ENCODE measurements around the gene CLIC1.

CLIC1 gene

GRCh38 chr6:31749301-31750036, 13.1 kb upstream of the CLIC1 start:
- ChIA-PET CTCF (no interaction called here), POLR2A (interaction anchor here (1.0 to 5.3 kb wide), 3 partner anchors 11 to 19 kb away, joined by 3 to 57 read pairs (median 3); partner anchors contain the start of genes CLIC1 and MSH5)
- DNase-seq (ENCODE audit: extremely low spot score): no peak
- TF ChIP-seq HDGF (IDR thresholded peaks at IDR 0.05; ENCODE audit: borderline replicate concordance) (no peak), TARDBP (IDR thresholded peaks at IDR 0.05) (no peak)
- TF ChIP-seq, protein P1, sequence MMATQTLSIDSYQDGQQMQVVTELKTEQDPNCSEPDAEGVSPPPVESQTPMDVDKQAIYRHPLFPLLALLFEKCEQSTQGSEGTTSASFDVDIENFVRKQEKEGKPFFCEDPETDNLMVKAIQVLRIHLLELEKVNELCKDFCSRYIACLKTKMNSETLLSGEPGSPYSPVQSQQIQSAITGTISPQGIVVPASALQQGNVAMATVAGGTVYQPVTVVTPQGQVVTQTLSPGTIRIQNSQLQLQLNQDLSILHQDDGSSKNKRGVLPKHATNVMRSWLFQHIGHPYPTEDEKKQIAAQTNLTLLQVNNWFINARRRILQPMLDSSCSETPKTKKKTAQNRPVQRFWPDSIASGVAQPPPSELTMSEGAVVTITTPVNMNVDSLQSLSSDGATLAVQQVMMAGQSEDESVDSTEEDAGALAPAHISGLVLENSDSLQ (IDR thresholded peaks at IDR 0.05): no peak

DNA sequence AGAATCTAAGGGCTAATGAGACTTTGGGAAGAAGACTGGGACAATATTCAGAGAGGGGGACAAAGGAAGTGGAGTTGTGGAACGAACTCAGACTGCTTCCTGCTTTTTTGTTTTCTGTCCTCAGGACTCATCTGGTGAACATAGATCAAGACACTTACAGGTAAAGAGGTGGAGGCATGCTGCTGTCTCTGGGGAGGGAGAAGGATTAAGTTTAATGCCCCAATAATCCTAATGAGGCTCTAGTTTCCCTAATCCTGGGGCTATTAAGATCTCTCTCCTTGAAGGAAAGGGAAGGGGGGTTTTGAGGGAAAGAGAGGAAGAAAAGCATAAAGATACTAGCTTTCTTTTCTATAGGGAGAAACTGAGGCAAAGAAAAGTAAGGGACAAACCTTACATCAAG, 8.1 kb upstream of the CLIC1 start:
- CTCF ChIA-PET: no interaction called here
- POLR2A ChIA-PET: interaction anchor here (1.5 to 1.7 kb wide), 2 partner anchors 11 to 41 kb away, joined by 3 read pairs; partner anchors contain the start of gene ABHD16A
- DNase-seq (ENCODE audit: extremely low spot score): no peak
- TF ChIP-seq CTBP1 (IDR thresholded peaks at IDR 0.05; ENCODE audit: borderline replicate concordance) (no peak), L3MBTL2 (conservative IDR thresholded peaks at IDR 0.05) (no peak), BHLHE40 (IDR thresholded peaks at IDR 0.05; ENCODE audit: borderline replicate concordance) (no peak)

DNA sequence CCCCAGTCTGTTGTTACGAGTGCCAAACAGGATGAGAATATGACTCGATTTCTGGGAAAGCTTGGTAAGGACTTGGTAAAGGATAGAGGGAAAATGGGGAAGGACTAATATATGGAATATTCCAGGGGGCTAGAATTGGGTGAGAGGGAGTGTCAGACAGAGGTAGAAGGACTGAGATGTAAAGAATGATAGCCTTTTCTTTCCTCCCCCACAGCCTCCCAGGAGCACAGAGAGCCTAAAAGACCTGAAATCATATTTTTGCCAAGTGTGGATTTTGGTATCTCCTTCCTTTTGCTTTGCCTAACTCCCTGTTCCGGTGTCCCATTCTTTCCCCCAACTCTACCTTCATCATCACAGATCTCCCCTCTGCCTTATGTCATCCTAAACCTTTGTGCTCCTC, 6.6 kb upstream of the CLIC1 start:
- TF ChIP-seq SUZ12 (IDR thresholded peaks at IDR 0.05) (no peak), NFRKB (IDR thresholded peaks at IDR 0.05) (no peak), SP1 (IDR thresholded peaks at IDR 0.05) (no peak), L3MBTL2 (conservative IDR thresholded peaks at IDR 0.05) (no peak), BHLHE40 (IDR thresholded peaks at IDR 0.05; ENCODE audit: borderline replicate concordance) (no peak), TARDBP (IDR thresholded peaks at IDR 0.05) (no peak), LEF1 (IDR thresholded peaks at IDR 0.05; ENCODE audit: borderline replicate concordance) (no peak), ELF4 (IDR thresholded peaks at IDR 0.05) (no peak), FOXM1 (IDR thresholded peaks at IDR 0.05; ENCODE audit: borderline replicate concordance) (no peak), ZNF384 (IDR thresholded peaks at IDR 0.05) (no peak), ARNT (IDR thresholded peaks at IDR 0.05) (no peak), FOXA1 (IDR thresholded peaks at IDR 0.05) (no peak), FOXK2 (IDR thresholded peaks at IDR 0.05) (no peak), CTBP1 (IDR thresholded peaks at IDR 0.05; ENCODE audit: borderline replicate concordance) (no peak)
- TF ChIP-seq, protein P1 (IDR thresholded peaks at IDR 0.05): no peak
- POLR2A ChIA-PET: no interaction called here
- CTCF ChIA-PET: no interaction called here
- no peak for DNase-seq (ENCODE audit: extremely low spot score)

DNA sequence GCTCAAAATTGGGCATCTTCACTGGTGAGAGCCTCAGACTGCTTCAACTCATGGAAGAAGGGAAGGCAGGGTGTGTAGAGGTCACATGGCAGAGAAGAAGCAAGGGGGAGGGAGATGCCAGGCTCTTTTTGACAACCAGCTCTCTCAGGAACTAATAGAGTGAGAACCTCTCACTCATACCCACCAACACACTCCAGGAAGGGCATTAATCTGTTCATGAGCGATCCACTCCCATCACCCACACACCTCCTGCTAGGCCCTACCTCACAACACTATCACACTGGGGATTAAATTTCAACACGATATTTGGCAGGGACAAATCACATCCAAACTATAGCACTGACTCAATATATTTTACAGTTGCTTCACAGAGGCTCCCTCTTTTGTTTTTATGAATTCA, 5.5 kb upstream of the CLIC1 start:
- TF ChIP-seq SUZ12 (IDR thresholded peaks at IDR 0.05) (no peak), FOXK2 (IDR thresholded peaks at IDR 0.05) (no peak), LEF1 (IDR thresholded peaks at IDR 0.05; ENCODE audit: borderline replicate concordance) (no peak), SP1 (IDR thresholded peaks at IDR 0.05) (no peak), NFRKB (IDR thresholded peaks at IDR 0.05) (no peak)
- DNase-seq (ENCODE audit: extremely low spot score): no peak
- CTCF ChIA-PET: no interaction called here
- POLR2A ChIA-PET: interaction anchor here (1.5 to 1.6 kb wide), 2 partner anchors 9 to 74 kb away, joined by 5 to 6 read pairs; partner anchors contain the start of genes HSPA1A and HSPA1L

DNA sequence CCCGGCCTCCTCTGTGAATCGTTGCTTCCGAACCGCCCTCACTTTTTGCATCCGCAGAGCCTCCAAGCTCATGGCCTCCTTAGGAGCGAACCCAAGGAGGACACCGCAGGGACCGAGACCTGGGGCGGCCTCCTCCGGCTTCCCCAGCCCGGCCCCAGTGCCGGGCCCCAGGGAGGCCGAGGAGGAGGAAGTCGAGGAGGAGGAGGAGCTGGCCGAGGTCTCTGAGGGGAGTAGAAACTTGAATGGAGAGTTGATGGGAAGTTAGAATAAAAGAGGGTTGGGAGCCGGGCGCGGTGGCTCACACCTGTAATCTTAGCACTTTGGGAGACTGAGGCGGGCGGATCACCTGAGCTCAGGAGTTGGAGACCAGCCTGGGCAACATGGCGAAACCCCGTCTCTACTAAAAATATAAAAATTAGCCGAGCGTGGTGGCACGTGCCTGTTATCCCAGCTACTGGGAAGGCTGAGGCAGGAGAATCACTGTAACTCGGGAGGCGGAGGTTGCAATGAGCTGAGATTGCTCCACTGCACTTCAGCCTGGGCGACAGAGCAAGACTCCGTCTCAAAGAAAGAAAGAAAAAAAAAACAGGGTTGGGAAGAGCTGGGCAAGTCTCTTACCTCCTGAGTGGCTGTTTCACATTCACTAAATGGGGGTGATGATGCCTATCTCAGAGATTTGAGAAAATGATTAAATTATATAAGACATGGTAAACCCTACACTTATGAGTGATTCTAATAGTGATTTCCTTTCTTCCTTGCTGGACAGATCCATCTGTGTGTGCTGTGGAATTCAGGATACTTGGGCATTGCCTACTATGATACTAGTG, 4.3 kb upstream of the CLIC1 start:
- ChIA-PET CTCF (interaction anchor here (1.2 to 1.7 kb wide), 3 partner anchors 11 to 51 kb away, joined by 4 to 8 read pairs (median 4); partner anchors contain the start of gene DDAH2), POLR2A (interaction anchor here (0.7 to 6.3 kb wide), 22 partner anchors 8 to 200 kb away, joined by 3 to 57 read pairs (median 6); partner anchors contain the start of genes BAG6, DDAH2, HSPA1A and HSPA1B)
- DNase-seq (ENCODE audit: extremely low spot score): peak; percentile 49
- TF ChIP-seq TARDBP (IDR thresholded peaks at IDR 0.05) (no peak), SUZ12 (IDR thresholded peaks at IDR 0.05) (no peak), FOXA1 (IDR thresholded peaks at IDR 0.05) (no peak), FOXM1 (IDR thresholded peaks at IDR 0.05; ENCODE audit: borderline replicate concordance) (no peak), BHLHE40 (IDR thresholded peaks at IDR 0.05; ENCODE audit: borderline replicate concordance) (no peak), CTBP1 (IDR thresholded peaks at IDR 0.05; ENCODE audit: borderline replicate concordance) (no peak), ELF4 (IDR thresholded peaks at IDR 0.05) (no peak), L3MBTL2 (conservative IDR thresholded peaks at IDR 0.05) (no peak), HDGF (IDR thresholded peaks at IDR 0.05; ENCODE audit: borderline replicate concordance) (no peak), NFRKB (IDR thresholded peaks at IDR 0.05) (no peak), SP1 (IDR thresholded peaks at IDR 0.05) (no peak)

DNA sequence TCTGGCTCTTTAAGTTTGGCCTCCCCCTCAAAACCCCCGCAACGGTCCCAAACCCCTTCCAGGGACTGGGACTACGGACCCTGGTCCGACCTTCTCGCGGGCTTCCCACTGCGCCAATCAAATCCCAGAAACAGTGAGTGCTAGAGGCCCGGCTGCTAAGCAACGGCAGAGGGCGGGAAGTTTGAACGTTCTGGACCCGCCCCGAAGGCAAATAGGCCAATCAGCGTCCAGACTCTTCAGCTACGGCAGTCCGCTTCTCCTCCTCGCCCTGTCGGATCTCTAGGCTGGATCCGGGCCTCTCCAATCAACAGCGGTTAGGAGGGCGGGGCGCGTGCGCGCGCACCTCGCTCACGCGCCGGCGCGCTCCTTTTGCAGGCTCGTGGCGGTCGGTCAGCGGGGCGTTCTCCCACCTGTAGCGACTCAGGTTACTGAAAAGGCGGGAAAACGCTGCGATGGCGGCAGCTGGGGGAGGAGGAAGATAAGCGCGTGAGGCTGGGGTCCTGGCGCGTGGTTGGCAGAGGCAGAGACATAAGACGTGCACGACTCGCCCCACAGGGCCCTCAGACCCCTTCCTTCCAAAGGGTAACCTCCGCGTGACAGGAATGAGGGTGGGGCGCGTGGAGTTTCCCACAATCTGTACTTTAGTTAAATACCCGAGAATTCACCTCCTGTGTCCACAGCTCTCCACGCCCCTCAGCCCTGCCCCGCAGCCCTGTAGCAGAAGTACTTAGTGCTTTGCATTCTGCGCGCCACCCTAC, 3.5 kb upstream of the CLIC1 start, which contains the start of gene MSH5:
TSS of gene MSH5 (plus strand) at position 367 of the 758 bp plus-strand sequence. CDS start 462 bp downstream, outside the sequence.
- ChIA-PET CTCF (interaction anchor here (1.2 to 1.7 kb wide), 4 partner anchors 10 to 51 kb away, joined by 4 to 8 read pairs (median 4); partner anchors contain the start of genes ABHD16A and DDAH2), POLR2A (interaction anchor here (0.7 to 6.3 kb wide), 30 partner anchors 7 to 456 kb away, joined by 3 to 57 read pairs (median 5); partner anchors contain the start of genes ABHD16A, ATP6V1G2, BAG6 and CSNK2B)
- TF ChIP-seq LEF1 (IDR thresholded peaks at IDR 0.05; ENCODE audit: borderline replicate concordance) (no peak), L3MBTL2 (conservative IDR thresholded peaks at IDR 0.05) (peak; percentile 99), BHLHE40 (IDR thresholded peaks at IDR 0.05; ENCODE audit: borderline replicate concordance) (no peak), ELF4 (IDR thresholded peaks at IDR 0.05) (no peak), CTBP1 (IDR thresholded peaks at IDR 0.05; ENCODE audit: borderline replicate concordance) (no peak; the same call in 1 of the 2 replicates), SUZ12 (IDR thresholded peaks at IDR 0.05) (no peak), FOXM1 (IDR thresholded peaks at IDR 0.05; ENCODE audit: borderline replicate concordance) (no peak), TARDBP (IDR thresholded peaks at IDR 0.05) (no peak), SP1 (IDR thresholded peaks at IDR 0.05) (no peak), FOXK2 (IDR thresholded peaks at IDR 0.05) (no peak), ARNT (IDR thresholded peaks at IDR 0.05) (no peak), NFRKB (IDR thresholded peaks at IDR 0.05) (no peak), ZNF384 (IDR thresholded peaks at IDR 0.05) (no peak), FOXA1 (IDR thresholded peaks at IDR 0.05) (no peak), HDGF (IDR thresholded peaks at IDR 0.05; ENCODE audit: borderline replicate concordance) (no peak)
- TF ChIP-seq, protein P1 (IDR thresholded peaks at IDR 0.05): peak; percentile 94
- peak; percentile 99 for DNase-seq (ENCODE audit: extremely low spot score)
